Heart left ventricle (tissue), 16 donors: ENCODE measurements around the gene CHST11. TPM values are rescaled to one million over a fixed set of nuclear protein-coding genes. Genes with fewer than 3 reads are reported as not detected.

ENCODE experiments used
- ATAC-seq, 4 donors: fragments of 200-7000 bp; cut with Tn5 transposase; one replicate each; pipeline ENCODE4 v1.9.1; 2020 to 2022; ENCODE audit warnings: moderate library complexity in 4 of 4, mild to moderate bottlenecking in 3 of 4, moderate number of reproducible peaks in 1 of 4
- DNase-seq, 5 donors: peaks; one replicate each; pipeline ENCODE4 v3.0.0-alpha.2; 2020
- H3K27ac ChIP-seq, 12 donors: fragments of 200-600 bp; sonication (generic) in 4 of 12; one replicate each; pipeline versions ENCODE4 v1.5.0 to v1.8.0; 2016 to 2022; ENCODE audit warnings: mild to moderate bottlenecking in 2 of 12
- H3K27me3 ChIP-seq, 9 donors: fragments of 200-600 bp; sonication (generic) in 2 of 9; one replicate each; pipeline versions ENCODE4 v1.5.1 to v1.8.0; 2016 to 2022; ENCODE audit warnings: mild to moderate bottlenecking in 3 of 9
- H3K36me3 ChIP-seq, 9 donors: fragments of 200-600 bp; sonication (generic) in 2 of 9; one replicate each; pipeline versions ENCODE4 v1.5.0 to v1.8.0; 2018 to 2022; ENCODE audit warnings: mild to moderate bottlenecking in 2 of 9
- H3K4me1 ChIP-seq, 12 donors: fragments of 200-600 bp; sonication (generic) in 4 of 12; one replicate each; pipeline versions ENCODE4 v1.5.0 to v1.8.0; 2016 to 2022; ENCODE audit warnings: mild to moderate bottlenecking in 3 of 12
- H3K4me3 ChIP-seq, 12 donors: fragments of 200-600 bp; sonication (generic) in 4 of 12; one replicate each; pipeline versions ENCODE4 v1.5.0 to v1.8.0; 2017 to 2022; ENCODE audit warnings: mild to moderate bottlenecking in 9 of 12, moderate library complexity in 4 of 12
- H3K9me3 ChIP-seq, 12 donors: fragments of 200-600 bp; sonication (generic) in 4 of 12; one replicate each; pipeline versions ENCODE4 v1.5.0 to v1.8.0; 2016 to 2022; ENCODE audit warnings: mild to moderate bottlenecking in 1 of 12
- POLR2A ChIP-seq, 2 donors: fragments of 450-650 bp; IDR thresholded peaks; one replicate each; pipeline ENCODE4 v1.6.1; 2017; ENCODE audit warnings: antibody characterized with exemption in 2 of 2, mild to moderate bottlenecking in 2 of 2, moderate library complexity in 2 of 2
- WGBS, 4 donors: extraction: QIAGEN DNeasy Blood & Tissue Kit in 2 of 4; methylation state at CpG; one replicate each; pipeline versions ENCODE4 v1.1.5 to v1.1.7; 2013 to 2018; 5-methylcytosine and 5-hydroxymethylcytosine counted together
- intact Hi-C, 10 donors: fragments of 100-400 bp; cut with DNase I; formaldehyde crosslinking; loops; one replicate each; pipeline versions ENCODE4 v1.11.1 to v1.14.2; 2022
- polyA plus RNA-seq, 2 donors: library from polyadenylated mRNA; stranded (reverse); fragments of 200-250 nt; gene quantifications; one replicate each; pipeline ENCODE4 v1.2.3, GENCODE V29; 2013
- total RNA-seq, 9 donors: library from RNA; depleted of rRNA in 2 of 9; stranded (reverse); fragments of >200 nt in 2 of 9; fragmentation: NEBNext Ultra II Directional in 3 of 9; extraction: Animal tissue kit (Norgen Biotek cat#: 25700) in 3 of 9; gene quantifications; one replicate each; pipeline versions ENCODE4 v1.1.0 to v1.2.4, GENCODE V29; 2016 to 2023
- TF ChIP-seq, protein P1 (sequence below), 12 donors: fragments of 200-600 bp; sonication (generic) in 4 of 12; IDR thresholded peaks; one replicate each; pipeline versions ENCODE4 v1.5.0 to v1.8.0; 2018 to 2022; ENCODE audit warnings: antibody characterized with exemption in 12 of 12, mild to moderate bottlenecking in 5 of 12
- donor health status: ischemic (EF 13 %, LVEDD 7.1; RV severe dilation, severe dysfunction).
- donor health status: healthy with polysubstance abuse.
- donor health status: DM: no; HTN: yes; CAD: no.
- donor health status: DM: no; HTN: no; CAD: no.
- donor health status: ischemic (EF 25% LVEDD 6.9; RV normal size, moderate dysfunction).
- donor health status: ischemic (EF 25% LVEDD 5.7; RV mildly dilated, moderate dysfunction).
- donor health status: healthy.
- donor health status: DM: yes; HTN: yes; CAD: no.
- donor health status: ischemic (EF 35%, LVEDD 5.7; RV mildly dilated, moderate dysfunction).
- donor health status: nonischemic (EF 11% LVEDD 7.7; RV severe dilation, severe dysfunction).
- donor health status: DM: yes; HTN: yes; CAD: no.
- donor health status: PGD.
- donor health status: ischemic (EF 29% LVEDD 5.4; RV normal size, mild dysfunction).
- donor health status: nonischemic (EF 23%, LVEDD 6.1; RV moderate dilation, normal function).

CHST11 gene
- total and polyA plus RNA-seq, 11 donors = 1.1 to 16.9 (median 3.4) TPM

DNA sequence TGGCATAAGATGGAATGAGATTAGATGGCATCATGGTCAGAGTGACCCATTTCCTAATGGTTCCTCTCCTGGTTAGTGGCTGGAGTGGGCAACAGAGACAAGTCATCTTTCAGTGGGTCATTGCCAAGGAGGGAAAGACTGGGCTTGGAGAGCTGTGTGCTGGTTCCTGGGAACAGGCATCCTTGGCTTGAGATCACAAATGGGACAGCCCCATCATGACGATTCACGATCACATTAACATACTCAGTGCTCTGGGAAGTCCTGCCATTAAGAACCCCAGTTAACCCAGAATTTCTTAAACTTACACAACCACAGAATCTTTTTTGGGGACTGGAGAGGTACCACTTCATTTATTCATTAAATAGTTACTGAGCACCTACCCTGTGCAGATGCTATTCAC, 27.3 kb downstream of the CHST11 start:
- no peak overlapping the region for H3K4me3 ChIP-seq
- no peaks in the 10 kb centered on the region for H3K36me3 ChIP-seq
- H3K9me3 ChIP-seq = peaks cover 0 to 5% (median 0%) of the 10 kb centered on the region in 12 donors
- no peaks in the 10 kb centered on the region for H3K27me3 ChIP-seq
- H3K4me1 ChIP-seq = peaks cover 0 to 92% (median 9%) of the 10 kb centered on the region in 12 donors
- DNase-seq (no peak), ATAC-seq (no peak)
- TF ChIP-seq POLR2A (IDR thresholded peaks at IDR 0.05) = no peak
- TF ChIP-seq, protein P1, sequence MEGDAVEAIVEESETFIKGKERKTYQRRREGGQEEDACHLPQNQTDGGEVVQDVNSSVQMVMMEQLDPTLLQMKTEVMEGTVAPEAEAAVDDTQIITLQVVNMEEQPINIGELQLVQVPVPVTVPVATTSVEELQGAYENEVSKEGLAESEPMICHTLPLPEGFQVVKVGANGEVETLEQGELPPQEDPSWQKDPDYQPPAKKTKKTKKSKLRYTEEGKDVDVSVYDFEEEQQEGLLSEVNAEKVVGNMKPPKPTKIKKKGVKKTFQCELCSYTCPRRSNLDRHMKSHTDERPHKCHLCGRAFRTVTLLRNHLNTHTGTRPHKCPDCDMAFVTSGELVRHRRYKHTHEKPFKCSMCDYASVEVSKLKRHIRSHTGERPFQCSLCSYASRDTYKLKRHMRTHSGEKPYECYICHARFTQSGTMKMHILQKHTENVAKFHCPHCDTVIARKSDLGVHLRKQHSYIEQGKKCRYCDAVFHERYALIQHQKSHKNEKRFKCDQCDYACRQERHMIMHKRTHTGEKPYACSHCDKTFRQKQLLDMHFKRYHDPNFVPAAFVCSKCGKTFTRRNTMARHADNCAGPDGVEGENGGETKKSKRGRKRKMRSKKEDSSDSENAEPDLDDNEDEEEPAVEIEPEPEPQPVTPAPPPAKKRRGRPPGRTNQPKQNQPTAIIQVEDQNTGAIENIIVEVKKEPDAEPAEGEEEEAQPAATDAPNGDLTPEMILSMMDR (IDR thresholded peaks at IDR 0.05) = no peak
- 92 to 100% (median 95%) methylated on average over 2 of the region's 2 CpGs for WGBS, 4 donors
- no peak overlapping the region for H3K27ac ChIP-seq
- intact Hi-C loops = no loop called here

DNA sequence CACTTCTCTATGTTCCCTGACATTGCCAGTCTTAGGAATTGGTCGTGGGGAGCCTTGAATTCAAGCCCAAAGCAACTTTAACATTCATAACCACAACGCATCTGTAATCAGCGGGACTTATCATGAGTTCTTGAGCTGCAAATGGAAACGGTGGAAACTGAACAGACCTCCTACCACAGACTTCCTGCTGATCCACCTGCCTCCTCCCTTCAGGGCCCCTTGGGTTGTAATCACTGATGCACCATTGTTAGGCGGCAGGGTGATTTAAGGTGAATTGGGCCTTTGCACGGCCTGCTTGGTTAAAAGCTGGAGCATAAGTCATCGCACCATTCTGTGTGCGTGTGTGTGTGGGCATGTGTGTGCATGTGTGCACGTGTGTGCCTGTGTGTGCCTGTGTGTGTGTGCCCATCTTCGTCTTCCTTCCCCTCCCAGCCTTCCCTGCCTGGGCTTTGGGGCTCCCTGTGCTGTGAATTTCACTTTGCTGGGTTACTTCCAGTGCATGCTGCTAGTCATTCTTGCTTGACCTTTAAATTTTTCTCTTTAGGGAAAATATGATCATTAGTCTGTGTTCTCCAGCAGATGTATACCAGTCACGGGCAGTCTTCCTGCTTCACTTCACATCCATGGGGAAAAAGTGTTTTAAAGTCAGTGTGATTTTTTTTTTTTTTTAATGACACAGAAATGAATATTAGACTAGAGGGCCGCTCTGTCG, 29.1 kb downstream of the CHST11 start:
- WGBS, 4 donors = 71 to 86% (median 76%) methylated on average over 13 of the region's 13 CpGs
- Histone ChIP-seq H3K9me3 (peaks cover 0 to 1% (median 0%) of the 10 kb centered on the region in 12 donors), H3K36me3 (no peaks in the 10 kb centered on the region), H3K27me3 (no peaks in the 10 kb centered on the region), H3K4me3 (no peak overlapping the region), H3K4me1 (peaks cover 0 to 87% (median 9%) of the 10 kb centered on the region in 12 donors), H3K27ac (no peak overlapping the region)
- peak in 1 of 4 donors; percentile 20 for ATAC-seq
- TF ChIP-seq, protein P1 (IDR thresholded peaks at IDR 0.05) = no peak
- TF ChIP-seq POLR2A (IDR thresholded peaks at IDR 0.05) = no peak
- intact Hi-C loops = no loop called here
- no peak for DNase-seq

DNA sequence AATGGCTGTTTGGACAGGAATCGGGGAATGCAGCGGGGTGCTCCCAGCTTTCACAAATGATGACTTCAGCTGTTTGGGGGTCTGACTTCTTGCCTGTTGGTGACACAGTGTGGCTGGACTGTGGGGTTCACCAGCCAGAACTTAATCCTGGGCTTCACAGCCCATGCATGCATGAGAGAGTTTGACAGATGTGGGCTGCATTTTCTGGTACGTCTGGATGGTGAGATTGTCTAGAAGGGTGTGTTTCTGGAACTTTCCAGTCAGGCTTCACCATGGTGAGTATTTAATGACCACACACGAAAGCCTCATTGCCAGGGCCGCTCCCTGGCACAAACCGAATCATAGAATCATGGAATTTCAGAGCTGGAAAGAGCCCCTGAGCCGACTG, 29.6 kb downstream of the CHST11 start:
- 79 to 88% (median 86%) methylated on average over 7 of the region's 7 CpGs for WGBS, 4 donors
- intact Hi-C loops = no loop called here
- ATAC-seq = no peak
- no peaks in the 10 kb centered on the region for H3K9me3 ChIP-seq
- no peaks in the 10 kb centered on the region for H3K36me3 ChIP-seq
- H3K27me3 ChIP-seq = no peaks in the 10 kb centered on the region
- H3K4me3 ChIP-seq = no peak overlapping the region
- TF ChIP-seq, protein P1 (IDR thresholded peaks at IDR 0.05) = no peak
- no peak for TF ChIP-seq POLR2A (IDR thresholded peaks at IDR 0.05)
- peaks cover 0 to 86% (median 9%) of the 10 kb centered on the region in 12 donors for H3K4me1 ChIP-seq
- H3K27ac ChIP-seq = peak overlapping the region in 2 of 12 donors; percentile 48 to 65
- no peak for DNase-seq

DNA sequence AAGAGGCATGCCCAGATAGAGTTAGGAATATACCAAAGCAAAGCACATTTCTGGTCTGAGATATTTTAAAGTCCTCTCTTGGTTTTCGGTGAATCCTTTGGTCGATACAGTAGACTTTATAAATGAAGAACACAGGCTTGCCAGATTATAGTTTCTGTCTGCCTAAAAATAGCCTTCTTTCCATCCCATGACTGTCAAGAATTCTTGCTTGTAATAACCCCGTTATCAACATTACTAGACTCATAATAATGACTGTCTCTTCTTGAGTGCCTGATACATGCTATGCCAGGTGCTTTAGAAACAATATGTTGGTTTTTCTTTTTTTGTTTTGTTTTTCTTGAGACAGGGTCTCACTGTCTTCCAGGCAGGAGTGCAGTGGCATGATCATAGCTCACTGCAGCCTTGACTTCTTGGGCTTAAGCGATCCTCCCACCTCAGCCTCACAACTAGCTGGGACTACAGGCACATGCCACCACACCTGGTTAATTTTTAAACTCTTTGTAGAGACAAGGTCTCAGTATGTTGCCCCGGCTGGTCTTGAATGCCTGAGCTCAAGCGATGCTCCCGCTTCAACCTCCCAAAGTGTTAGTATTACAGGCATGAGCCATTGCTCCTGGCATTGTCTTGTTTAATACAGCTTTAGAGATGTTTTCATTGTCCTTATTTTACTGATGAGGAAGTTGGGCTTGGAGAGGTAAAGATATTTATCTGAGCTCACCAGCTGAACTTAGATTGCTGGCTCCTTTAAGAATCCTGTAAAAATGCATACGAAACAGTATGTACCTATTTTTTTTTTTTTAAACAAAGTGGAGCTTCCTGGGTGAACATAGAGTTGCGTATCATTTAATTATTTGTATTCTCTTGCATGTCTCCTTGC, 30.4 kb downstream of the CHST11 start:
- Histone ChIP-seq H3K27ac (peak overlapping the region in 3 of 12 donors; percentile 9 to 65 (median 64)), H3K4me1 (peaks cover 0 to 83% (median 9%) of the 10 kb centered on the region in 12 donors), H3K27me3 (no peaks in the 10 kb centered on the region), H3K9me3 (no peaks in the 10 kb centered on the region), H3K4me3 (no peak overlapping the region), H3K36me3 (no peaks in the 10 kb centered on the region)
- TF ChIP-seq, protein P1 (IDR thresholded peaks at IDR 0.05) = no peak
- no peak for TF ChIP-seq POLR2A (IDR thresholded peaks at IDR 0.05)
- DNase-seq (no peak), ATAC-seq (peak in 3 of 4 donors; percentile 60 to 73 (median 73))
- WGBS, 4 donors = 66 to 72% (median 71%) methylated on average over 9 of the region's 9 CpGs
- intact Hi-C loops = no loop called here
